Measurements from ENCODE around the gene PLPP7.

- TF ChIP-seq CTCF (IDR thresholded peaks at IDR 0.05) = no peak
- no peak for TF ChIP-seq POLR2A (IDR thresholded peaks at IDR 0.05)
Measured at GRCh38 chr9:131287359-131287758, 2.2 kb upstream of the PLPP7 start.

All from heart left ventricle (tissue), 13 donors.